Measurements from ENCODE around the gene CFDP1.

Gene CFDP1

GRCh38 chr16:75372236-75372856 is 61.0 kb downstream of the CFDP1 start:
- no peak for DNase-seq (ENCODE audit: low read depth)

GRCh38 chr16:75371171-75371570 is 62.1 kb downstream of the CFDP1 start:
- DNase-seq (ENCODE audit: low read depth), result no peak

GRCh38 chr16:75364286-75364791 is 69.0 kb downstream of the CFDP1 start:
- no peak for DNase-seq (ENCODE audit: low read depth)

- DNase-seq (ENCODE audit: low read depth), result no peak
These were observed 70.5 kb downstream of the CFDP1 start for GRCh38 chr16:75362846-75363245.

GRCh38 chr16:75361936-75362335 is 71.4 kb downstream of the CFDP1 start:
- DNase-seq (ENCODE audit: low read depth), result no peak

- no peak for DNase-seq (ENCODE audit: low read depth)
These were observed 79.1 kb downstream of the CFDP1 start for GRCh38 chr16:75354170-75354569.

- no peak for DNase-seq (ENCODE audit: low read depth)
These were observed 82.1 kb downstream of the CFDP1 start for GRCh38 chr16:75351183-75351582.

GRCh38 chr16:75345711-75346110 is 87.6 kb downstream of the CFDP1 start:
- no peak for DNase-seq (ENCODE audit: low read depth)

- no peak for DNase-seq (ENCODE audit: low read depth)
These were observed 89.4 kb downstream of the CFDP1 start for GRCh38 chr16:75343941-75344340.

GRCh38 chr16:75343286-75343685 is 90.0 kb downstream of the CFDP1 start:
- DNase-seq (ENCODE audit: low read depth), result no peak

GRCh38 chr16:75342308-75342811 is 90.9 kb downstream of the CFDP1 start:
- DNase-seq (ENCODE audit: low read depth), result no peak

- no peak for DNase-seq (ENCODE audit: low read depth)
These were observed 91.6 kb downstream of the CFDP1 start for GRCh38 chr16:75341564-75342307.

GRCh38 chr16:75340741-75341491 is 92.4 kb downstream of the CFDP1 start:
- DNase-seq (ENCODE audit: low read depth), result no peak

- no peak for DNase-seq (ENCODE audit: low read depth)
These were observed 95.9 kb downstream of the CFDP1 start for GRCh38 chr16:75337430-75337829.

- no peak for DNase-seq (ENCODE audit: low read depth)
These were observed 96.8 kb downstream of the CFDP1 start for GRCh38 chr16:75336521-75336920.

- DNase-seq (ENCODE audit: low read depth), result no peak
These were observed 99.6 kb downstream of the CFDP1 start for GRCh38 chr16:75333721-75334163.

GRCh38 chr16:75329943-75330342 is 103.4 kb downstream of the CFDP1 start:
- no peak for DNase-seq (ENCODE audit: low read depth)

GRCh38 chr16:75326333-75326732 is 107.0 kb downstream of the CFDP1 start:
- no peak for DNase-seq (ENCODE audit: low read depth)

- no peak for DNase-seq (ENCODE audit: low read depth)
These were observed 109.4 kb downstream of the CFDP1 start for GRCh38 chr16:75323933-75324332.

- no peak for DNase-seq (ENCODE audit: low read depth)
These were observed 110.1 kb downstream of the CFDP1 start for GRCh38 chr16:75323198-75323597.

GRCh38 chr16:75322740-75323139 is 110.6 kb downstream of the CFDP1 start:
- no peak for DNase-seq (ENCODE audit: low read depth)

- no peak for DNase-seq (ENCODE audit: low read depth)
These were observed 112.9 kb downstream of the CFDP1 start for GRCh38 chr16:75320435-75320834.

Measured in activated T-helper 1 cell treated with Interleukin-2 at 50 U/mL for 16 hours (primary cell).